ENCODE results near the gene RCBTB2.

Gene RCBTB2

DNA sequence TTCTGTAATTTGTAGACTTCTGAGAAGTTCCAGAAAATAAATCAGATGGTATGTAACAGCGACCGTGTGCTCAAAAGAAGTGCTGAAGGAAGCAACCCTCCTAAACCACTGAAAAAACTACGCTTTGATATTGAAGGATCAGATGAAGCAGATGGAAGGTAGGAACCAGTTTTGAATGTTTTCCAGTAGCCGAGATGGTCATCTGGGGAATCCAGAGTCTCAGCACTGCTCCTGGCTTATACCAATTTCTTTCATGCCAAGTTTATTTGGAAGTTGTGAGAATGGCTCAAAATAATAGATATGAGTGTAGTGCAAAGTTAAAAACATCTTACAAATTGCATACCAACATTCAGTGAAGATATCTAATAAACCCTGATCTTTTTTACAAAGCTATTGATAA, 56.2 kb downstream of the RCBTB2 start:
- TF ChIP-seq NFIC (IDR thresholded peaks at IDR 0.05), result no peak
- TF ChIP-seq CEBPB (IDR thresholded peaks at IDR 0.05), result no peak
- TF ChIP-seq, protein P1, sequence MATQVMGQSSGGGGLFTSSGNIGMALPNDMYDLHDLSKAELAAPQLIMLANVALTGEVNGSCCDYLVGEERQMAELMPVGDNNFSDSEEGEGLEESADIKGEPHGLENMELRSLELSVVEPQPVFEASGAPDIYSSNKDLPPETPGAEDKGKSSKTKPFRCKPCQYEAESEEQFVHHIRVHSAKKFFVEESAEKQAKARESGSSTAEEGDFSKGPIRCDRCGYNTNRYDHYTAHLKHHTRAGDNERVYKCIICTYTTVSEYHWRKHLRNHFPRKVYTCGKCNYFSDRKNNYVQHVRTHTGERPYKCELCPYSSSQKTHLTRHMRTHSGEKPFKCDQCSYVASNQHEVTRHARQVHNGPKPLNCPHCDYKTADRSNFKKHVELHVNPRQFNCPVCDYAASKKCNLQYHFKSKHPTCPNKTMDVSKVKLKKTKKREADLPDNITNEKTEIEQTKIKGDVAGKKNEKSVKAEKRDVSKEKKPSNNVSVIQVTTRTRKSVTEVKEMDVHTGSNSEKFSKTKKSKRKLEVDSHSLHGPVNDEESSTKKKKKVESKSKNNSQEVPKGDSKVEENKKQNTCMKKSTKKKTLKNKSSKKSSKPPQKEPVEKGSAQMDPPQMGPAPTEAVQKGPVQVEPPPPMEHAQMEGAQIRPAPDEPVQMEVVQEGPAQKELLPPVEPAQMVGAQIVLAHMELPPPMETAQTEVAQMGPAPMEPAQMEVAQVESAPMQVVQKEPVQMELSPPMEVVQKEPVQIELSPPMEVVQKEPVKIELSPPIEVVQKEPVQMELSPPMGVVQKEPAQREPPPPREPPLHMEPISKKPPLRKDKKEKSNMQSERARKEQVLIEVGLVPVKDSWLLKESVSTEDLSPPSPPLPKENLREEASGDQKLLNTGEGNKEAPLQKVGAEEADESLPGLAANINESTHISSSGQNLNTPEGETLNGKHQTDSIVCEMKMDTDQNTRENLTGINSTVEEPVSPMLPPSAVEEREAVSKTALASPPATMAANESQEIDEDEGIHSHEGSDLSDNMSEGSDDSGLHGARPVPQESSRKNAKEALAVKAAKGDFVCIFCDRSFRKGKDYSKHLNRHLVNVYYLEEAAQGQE (IDR thresholded peaks at IDR 0.05; ENCODE audit: low read depth), result no peak
- no peak for TF ChIP-seq YY1 (IDR thresholded peaks at IDR 0.05; ENCODE audit: low read depth)
- TF ChIP-seq EP300 (IDR thresholded peaks at IDR 0.05; ENCODE audit: borderline replicate concordance), result no peak
- TF ChIP-seq EGR1 (IDR thresholded peaks at IDR 0.05), result no peak
- TF ChIP-seq FOXM1 (IDR thresholded peaks at IDR 0.05; ENCODE audit: borderline replicate concordance, low read depth), result no peak
- no peak for TF ChIP-seq TAF1 (IDR thresholded peaks at IDR 0.05; ENCODE audit: low read depth)
- TF ChIP-seq, protein P2, sequence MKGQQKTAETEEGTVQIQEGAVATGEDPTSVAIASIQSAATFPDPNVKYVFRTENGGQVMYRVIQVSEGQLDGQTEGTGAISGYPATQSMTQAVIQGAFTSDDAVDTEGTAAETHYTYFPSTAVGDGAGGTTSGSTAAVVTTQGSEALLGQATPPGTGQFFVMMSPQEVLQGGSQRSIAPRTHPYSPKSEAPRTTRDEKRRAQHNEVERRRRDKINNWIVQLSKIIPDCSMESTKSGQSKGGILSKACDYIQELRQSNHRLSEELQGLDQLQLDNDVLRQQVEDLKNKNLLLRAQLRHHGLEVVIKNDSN (IDR thresholded peaks at IDR 0.05), result no peak
- TF ChIP-seq ZBTB7A (IDR thresholded peaks at IDR 0.05; ENCODE audit: low read depth), result no peak
- TF ChIP-seq, protein P3, sequence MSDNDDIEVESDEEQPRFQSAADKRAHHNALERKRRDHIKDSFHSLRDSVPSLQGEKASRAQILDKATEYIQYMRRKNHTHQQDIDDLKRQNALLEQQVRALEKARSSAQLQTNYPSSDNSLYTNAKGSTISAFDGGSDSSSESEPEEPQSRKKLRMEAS (IDR thresholded peaks at IDR 0.05), result no peak
- TF ChIP-seq TCF12 (IDR thresholded peaks at IDR 0.05; ENCODE audit: low read depth), result no peak
- no peak for TF ChIP-seq RAD21 (IDR thresholded peaks at IDR 0.05; ENCODE audit: low read depth)
- TF ChIP-seq CREB1 (IDR thresholded peaks at IDR 0.05; ENCODE audit: low read depth), result no peak
- TF ChIP-seq TEAD4 (IDR thresholded peaks at IDR 0.05), result no peak

DNA sequence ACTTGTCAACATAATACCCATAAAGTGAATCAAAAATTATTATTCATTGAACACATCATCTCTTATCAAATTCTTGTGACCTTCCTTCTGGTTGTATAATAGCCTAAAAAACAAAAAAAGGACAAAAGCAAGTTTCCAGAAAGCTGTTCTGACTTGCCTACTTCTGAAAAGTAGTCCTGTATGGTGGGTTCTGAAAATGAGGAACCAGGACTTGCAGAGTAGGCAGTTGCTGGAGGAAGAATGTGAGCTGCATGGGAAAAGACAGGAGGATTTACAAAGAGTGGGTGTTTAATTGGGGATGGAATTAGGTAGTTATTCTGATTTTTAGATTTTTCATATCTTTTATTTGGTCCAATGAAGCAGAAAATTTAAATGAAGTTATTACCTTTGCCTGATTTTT, 56.7 kb downstream of the RCBTB2 start:
- TF ChIP-seq EP300 (IDR thresholded peaks at IDR 0.05; ENCODE audit: borderline replicate concordance), result no peak
- TF ChIP-seq, protein P2 (IDR thresholded peaks at IDR 0.05), result no peak
- no peak for TF ChIP-seq EGR1 (IDR thresholded peaks at IDR 0.05)
- no peak for TF ChIP-seq RAD21 (IDR thresholded peaks at IDR 0.05; ENCODE audit: low read depth)
- no peak for TF ChIP-seq FOXM1 (IDR thresholded peaks at IDR 0.05; ENCODE audit: borderline replicate concordance, low read depth)
- TF ChIP-seq TCF12 (IDR thresholded peaks at IDR 0.05; ENCODE audit: low read depth), result no peak
- TF ChIP-seq TAF1 (IDR thresholded peaks at IDR 0.05; ENCODE audit: low read depth), result no peak
- TF ChIP-seq, protein P1 (IDR thresholded peaks at IDR 0.05; ENCODE audit: low read depth), result no peak
- no peak for TF ChIP-seq NFIC (IDR thresholded peaks at IDR 0.05)
- TF ChIP-seq TEAD4 (IDR thresholded peaks at IDR 0.05), result no peak
- no peak for TF ChIP-seq CEBPB (IDR thresholded peaks at IDR 0.05)
- no peak for TF ChIP-seq YY1 (IDR thresholded peaks at IDR 0.05; ENCODE audit: low read depth)

DNA sequence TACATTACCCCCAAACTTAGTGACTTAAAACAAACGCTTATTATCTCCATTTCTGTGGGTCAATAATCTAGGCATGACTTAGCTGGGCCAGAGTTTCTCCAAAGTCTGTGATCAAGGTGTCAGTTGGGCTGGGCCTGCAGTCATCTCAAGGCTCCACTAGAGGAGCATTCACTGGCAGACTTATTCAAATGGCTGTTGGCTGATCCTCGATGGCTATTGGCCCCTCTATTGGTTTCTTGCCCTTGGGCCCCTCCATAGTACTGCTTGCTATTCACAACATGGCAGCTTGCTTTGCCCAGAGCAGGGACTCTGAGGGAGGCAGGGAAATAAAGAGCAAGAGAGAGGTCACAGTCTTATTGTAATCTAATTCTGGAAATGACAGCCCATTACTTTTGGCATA, 57.6 kb downstream of the RCBTB2 start:
- TF ChIP-seq CREB1 (IDR thresholded peaks at IDR 0.05; ENCODE audit: low read depth), result no peak
- no peak for TF ChIP-seq TAF1 (IDR thresholded peaks at IDR 0.05; ENCODE audit: low read depth)
- TF ChIP-seq, protein P2 (IDR thresholded peaks at IDR 0.05), result no peak
- TF ChIP-seq, protein P3 (IDR thresholded peaks at IDR 0.05), result no peak
- TF ChIP-seq ZBTB7A (IDR thresholded peaks at IDR 0.05; ENCODE audit: low read depth), result no peak
- TF ChIP-seq EGR1 (IDR thresholded peaks at IDR 0.05), result no peak
- TF ChIP-seq, protein P1 (IDR thresholded peaks at IDR 0.05; ENCODE audit: low read depth), result no peak
- TF ChIP-seq TCF12 (IDR thresholded peaks at IDR 0.05; ENCODE audit: low read depth), result no peak
- TF ChIP-seq NFIC (IDR thresholded peaks at IDR 0.05), result no peak
- no peak for TF ChIP-seq FOXM1 (IDR thresholded peaks at IDR 0.05; ENCODE audit: borderline replicate concordance, low read depth)
- no peak for TF ChIP-seq YY1 (IDR thresholded peaks at IDR 0.05; ENCODE audit: low read depth)
- no peak for TF ChIP-seq CEBPB (IDR thresholded peaks at IDR 0.05)
- no peak for TF ChIP-seq EP300 (IDR thresholded peaks at IDR 0.05; ENCODE audit: borderline replicate concordance)
- no peak for TF ChIP-seq RAD21 (IDR thresholded peaks at IDR 0.05; ENCODE audit: low read depth)
- TF ChIP-seq TEAD4 (IDR thresholded peaks at IDR 0.05), result no peak

Data from Ishikawa (cell line).